Vagina (tissue), 2 donors: ENCODE data around the gene ARL6IP1. TPM values are rescaled to one million over a fixed set of nuclear protein-coding genes. Genes with fewer than 3 reads are reported as not detected.
A peak's percentile ranks its signal among the peaks of the same experiment; 100 is the strongest.

Source experiments
- DNase-seq, 2 donors: peaks; one replicate each; pipeline ENCODE4 v3.0.0-alpha.2; 2017; ENCODE audit errors: extremely low spot score in 2 of 2
- H3K27ac ChIP-seq: fragments of 200-600 bp; sonication (generic); one replicate; pipeline ENCODE4 v1.5.1; 2019
- H3K27me3 ChIP-seq: fragments of 200-600 bp; sonication (generic); one replicate; pipeline ENCODE4 v1.5.1; 2019
- H3K36me3 ChIP-seq, 2 donors: fragments of 200-600 bp; sonication (generic); one replicate each; pipeline ENCODE4 v1.5.1; 2017 to 2019
- H3K4me1 ChIP-seq: fragments of 200-600 bp; sonication (generic); one replicate; pipeline ENCODE4 v1.5.1; 2019
- H3K4me3 ChIP-seq, 2 donors: fragments of 200-600 bp; sonication (generic); 1 replicate in 1 of 2; 2 replicates in 1 of 2; pipeline ENCODE4 v1.5.1; 2016 to 2019
- H3K9me3 ChIP-seq: fragments of 200-600 bp; sonication (generic); one replicate; pipeline ENCODE4 v1.5.1; 2019
- CTCF ChIP-seq, 3 experiments: fragments of 450-650 bp in 2 of 3; fragments of 200-600 bp in 1 of 3; sonication (generic) in 1 of 3; IDR thresholded peaks; one replicate each; pipeline ENCODE4 v1.5.1; 2017 to 2019; ENCODE audit warnings: antibody characterized with exemption in 3 of 3, mild to moderate bottlenecking in 2 of 3, moderate library complexity in 2 of 3
- POLR2A ChIP-seq, 2 donors: fragments of 450-650 bp; IDR thresholded peaks; one replicate each; pipeline ENCODE4 v1.6.1; 2017; ENCODE audit warnings: antibody characterized with exemption in 2 of 2, mild to moderate bottlenecking in 2 of 2, moderate library complexity in 2 of 2
- POLR2AphosphoS5 ChIP-seq, 2 donors: sonication (generic); formaldehyde crosslinking; IDR thresholded peaks; one replicate each; pipeline ENCODE4 v1.9.0; 2017; ENCODE audit warnings: antibody characterized with exemption in 2 of 2, mild to moderate bottlenecking in 2 of 2, low read depth in 1 of 2; ENCODE audit not compliant: insufficient read depth in 1 of 2
- intact Hi-C: fragments of 100-400 bp; cut with DNase I; formaldehyde crosslinking; loops from one replicate; pipeline ENCODE4 v1.15.1; 2023
- total RNA-seq: library from RNA; depleted of rRNA; stranded (reverse); fragments of >200 nt; gene quantifications from one replicate; pipeline ENCODE4 v1.2.3, GENCODE V29; 2016

ARL6IP1 gene
- total RNA-seq, 1 donor from 2014 or later, result 103 TPM

- no peak overlapping the region for H3K4me3 ChIP-seq
- H3K36me3 ChIP-seq, result peaks cover 11 to 26% of the 10 kb centered on the region in 2 donors
- no peaks in the 10 kb centered on the region for H3K27me3 ChIP-seq
- TF ChIP-seq POLR2A (IDR thresholded peaks at IDR 0.05) (no peak), POLR2AphosphoS5 (IDR thresholded peaks at IDR 0.05; ENCODE audit: insufficient read depth in 1 of 2, low read depth in 1 of 2) (no peak), CTCF (IDR thresholded peaks at IDR 0.05) (no peak)
- H3K4me1 ChIP-seq, result peaks cover 20% of the 10 kb centered on the region
- intact Hi-C loops, result loop anchor here (10.0 kb wide), 1 partner anchor 149 kb away; no protein-coding TSS in a partner anchor
- no peak overlapping the region for H3K27ac ChIP-seq
- DNase-seq, result no peak
- no peaks in the 10 kb centered on the region for H3K9me3 ChIP-seq
Observed at GRCh38 chr16:18805257-18805773, 4.0 kb upstream of the ARL6IP1 start.

GRCh38 chr16:18804540-18804939, 3.2 kb upstream of the ARL6IP1 start:
- Histone ChIP-seq H3K36me3 (peaks cover 9 to 20% of the 10 kb centered on the region in 2 donors), H3K4me3 (no peak overlapping the region), H3K4me1 (peaks cover 28% of the 10 kb centered on the region), H3K9me3 (no peaks in the 10 kb centered on the region), H3K27ac (peak overlapping the region; percentile 4), H3K27me3 (no peaks in the 10 kb centered on the region)
- DNase-seq, result no peak
- intact Hi-C loops, result loop anchor here (10.0 kb wide), 1 partner anchor 150 kb away; no protein-coding TSS in a partner anchor
- no peak for TF ChIP-seq CTCF (IDR thresholded peaks at IDR 0.05)
- no peak for TF ChIP-seq POLR2AphosphoS5 (IDR thresholded peaks at IDR 0.05; ENCODE audit: insufficient read depth in 1 of 2, low read depth in 1 of 2)
- no peak for TF ChIP-seq POLR2A (IDR thresholded peaks at IDR 0.05)

- Histone ChIP-seq H3K9me3 (no peaks in the 10 kb centered on the region), H3K4me1 (peaks cover 34% of the 10 kb centered on the region), H3K4me3 (no peak overlapping the region), H3K36me3 (peaks cover 3 to 13% of the 10 kb centered on the region in 2 donors), H3K27ac (no peak overlapping the region), H3K27me3 (no peaks in the 10 kb centered on the region)
- intact Hi-C loops, result loop anchor here (10.0 kb wide), 1 partner anchor 151 kb away; no protein-coding TSS in a partner anchor
- DNase-seq, result no peak
- no peak for TF ChIP-seq CTCF (IDR thresholded peaks at IDR 0.05)
- no peak for TF ChIP-seq POLR2AphosphoS5 (IDR thresholded peaks at IDR 0.05; ENCODE audit: insufficient read depth in 1 of 2, low read depth in 1 of 2)
- no peak for TF ChIP-seq POLR2A (IDR thresholded peaks at IDR 0.05)
Observed at GRCh38 chr16:18803569-18804462, 2.5 kb upstream of the ARL6IP1 start.

GRCh38 chr16:18802767-18803343, 1.5 kb upstream of the ARL6IP1 start:
- H3K4me3 ChIP-seq, result no peak overlapping the region
- intact Hi-C loops, result loop anchor here (10.0 kb wide), 1 partner anchor 152 kb away; no protein-coding TSS in a partner anchor
- H3K27ac ChIP-seq, result no peak overlapping the region
- no peaks in the 10 kb centered on the region for H3K9me3 ChIP-seq
- TF ChIP-seq POLR2AphosphoS5 (IDR thresholded peaks at IDR 0.05; ENCODE audit: insufficient read depth in 1 of 2, low read depth in 1 of 2) (no peak), CTCF (IDR thresholded peaks at IDR 0.05) (no peak), POLR2A (IDR thresholded peaks at IDR 0.05) (no peak)
- peaks cover 38% of the 10 kb centered on the region for H3K4me1 ChIP-seq
- H3K27me3 ChIP-seq, result no peaks in the 10 kb centered on the region
- DNase-seq, result no peak
- H3K36me3 ChIP-seq, result peaks cover 3 to 8% of the 10 kb centered on the region in 2 donors
